HL-60 (cell line): ENCODE data around the gene IRAK1BP1.

Source experiments
- DNase-seq, 2 experiments: peaks; one replicate each; pipeline ENCODE4 v3.0.0-alpha.2; 2010 to 2020; ENCODE audit warnings: low read depth in 1 of 2, low spot score in 1 of 2
- H3K27ac ChIP-seq: fragments of 250-450 bp; sonication (Bioruptor Pico); replicated peaks from 2 replicates; pipeline ENCODE4 v1.5.1; 2020; ENCODE audit warnings: mild to moderate bottlenecking, moderate library complexity
- H3K27me3 ChIP-seq: fragments of 250-450 bp; sonication (Bioruptor Pico); 2 replicates; pipeline ENCODE4 v1.5.1; 2021; ENCODE audit warnings: mild to moderate bottlenecking, moderate library complexity; ENCODE audit not compliant: insufficient read depth, poor library complexity, severe bottlenecking
- H3K4me3 ChIP-seq: replicated peaks from 2 replicates; pipeline ENCODE4 v1.5.1; 2011; ENCODE audit warnings: mild to moderate bottlenecking, control low read depth, low read length; ENCODE audit not compliant: insufficient read depth
- GABPA ChIP-seq: IDR thresholded peaks from 2 replicates; pipeline ENCODE4 v1.6.1; 2012; ENCODE audit warnings: low read depth
- POLR2AphosphoS5 ChIP-seq: IDR thresholded peaks from 2 replicates; pipeline ENCODE4 v1.6.1; 2012; ENCODE audit warnings: low read depth
- SPI1 ChIP-seq: IDR thresholded peaks from 2 replicates; pipeline ENCODE4 v1.6.1; 2012; ENCODE audit warnings: low read depth, mild to moderate bottlenecking, borderline replicate concordance
- TF ChIP-seq, protein P1 (sequence below): IDR thresholded peaks from 2 replicates; pipeline ENCODE4 v1.6.1; 2012; ENCODE audit warnings: low read depth; ENCODE audit not compliant: insufficient replicate concordance
- TF ChIP-seq, protein P2 (sequence below): IDR thresholded peaks from one replicate; pipeline ENCODE4 v1.5.1; 2011; ENCODE audit warnings: low read length, control low read depth, inconsistent platforms; ENCODE audit not compliant: insufficient read depth

IRAK1BP1 gene

GRCh38 chr6:78842953-78843352 is 24.4 kb upstream of the IRAK1BP1 start:
- DNase-seq: no peak
- TF ChIP-seq, protein P1, sequence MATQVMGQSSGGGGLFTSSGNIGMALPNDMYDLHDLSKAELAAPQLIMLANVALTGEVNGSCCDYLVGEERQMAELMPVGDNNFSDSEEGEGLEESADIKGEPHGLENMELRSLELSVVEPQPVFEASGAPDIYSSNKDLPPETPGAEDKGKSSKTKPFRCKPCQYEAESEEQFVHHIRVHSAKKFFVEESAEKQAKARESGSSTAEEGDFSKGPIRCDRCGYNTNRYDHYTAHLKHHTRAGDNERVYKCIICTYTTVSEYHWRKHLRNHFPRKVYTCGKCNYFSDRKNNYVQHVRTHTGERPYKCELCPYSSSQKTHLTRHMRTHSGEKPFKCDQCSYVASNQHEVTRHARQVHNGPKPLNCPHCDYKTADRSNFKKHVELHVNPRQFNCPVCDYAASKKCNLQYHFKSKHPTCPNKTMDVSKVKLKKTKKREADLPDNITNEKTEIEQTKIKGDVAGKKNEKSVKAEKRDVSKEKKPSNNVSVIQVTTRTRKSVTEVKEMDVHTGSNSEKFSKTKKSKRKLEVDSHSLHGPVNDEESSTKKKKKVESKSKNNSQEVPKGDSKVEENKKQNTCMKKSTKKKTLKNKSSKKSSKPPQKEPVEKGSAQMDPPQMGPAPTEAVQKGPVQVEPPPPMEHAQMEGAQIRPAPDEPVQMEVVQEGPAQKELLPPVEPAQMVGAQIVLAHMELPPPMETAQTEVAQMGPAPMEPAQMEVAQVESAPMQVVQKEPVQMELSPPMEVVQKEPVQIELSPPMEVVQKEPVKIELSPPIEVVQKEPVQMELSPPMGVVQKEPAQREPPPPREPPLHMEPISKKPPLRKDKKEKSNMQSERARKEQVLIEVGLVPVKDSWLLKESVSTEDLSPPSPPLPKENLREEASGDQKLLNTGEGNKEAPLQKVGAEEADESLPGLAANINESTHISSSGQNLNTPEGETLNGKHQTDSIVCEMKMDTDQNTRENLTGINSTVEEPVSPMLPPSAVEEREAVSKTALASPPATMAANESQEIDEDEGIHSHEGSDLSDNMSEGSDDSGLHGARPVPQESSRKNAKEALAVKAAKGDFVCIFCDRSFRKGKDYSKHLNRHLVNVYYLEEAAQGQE: no peak
- TF ChIP-seq POLR2AphosphoS5 (no peak), SPI1 (no peak), GABPA (no peak)
- TF ChIP-seq, protein P2, sequence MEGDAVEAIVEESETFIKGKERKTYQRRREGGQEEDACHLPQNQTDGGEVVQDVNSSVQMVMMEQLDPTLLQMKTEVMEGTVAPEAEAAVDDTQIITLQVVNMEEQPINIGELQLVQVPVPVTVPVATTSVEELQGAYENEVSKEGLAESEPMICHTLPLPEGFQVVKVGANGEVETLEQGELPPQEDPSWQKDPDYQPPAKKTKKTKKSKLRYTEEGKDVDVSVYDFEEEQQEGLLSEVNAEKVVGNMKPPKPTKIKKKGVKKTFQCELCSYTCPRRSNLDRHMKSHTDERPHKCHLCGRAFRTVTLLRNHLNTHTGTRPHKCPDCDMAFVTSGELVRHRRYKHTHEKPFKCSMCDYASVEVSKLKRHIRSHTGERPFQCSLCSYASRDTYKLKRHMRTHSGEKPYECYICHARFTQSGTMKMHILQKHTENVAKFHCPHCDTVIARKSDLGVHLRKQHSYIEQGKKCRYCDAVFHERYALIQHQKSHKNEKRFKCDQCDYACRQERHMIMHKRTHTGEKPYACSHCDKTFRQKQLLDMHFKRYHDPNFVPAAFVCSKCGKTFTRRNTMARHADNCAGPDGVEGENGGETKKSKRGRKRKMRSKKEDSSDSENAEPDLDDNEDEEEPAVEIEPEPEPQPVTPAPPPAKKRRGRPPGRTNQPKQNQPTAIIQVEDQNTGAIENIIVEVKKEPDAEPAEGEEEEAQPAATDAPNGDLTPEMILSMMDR: no peak
- no peak overlapping the region for H3K4me3 ChIP-seq
- no peak overlapping the region for H3K27ac ChIP-seq
- H3K27me3 ChIP-seq: no peaks in the 10 kb centered on the region

DNA sequence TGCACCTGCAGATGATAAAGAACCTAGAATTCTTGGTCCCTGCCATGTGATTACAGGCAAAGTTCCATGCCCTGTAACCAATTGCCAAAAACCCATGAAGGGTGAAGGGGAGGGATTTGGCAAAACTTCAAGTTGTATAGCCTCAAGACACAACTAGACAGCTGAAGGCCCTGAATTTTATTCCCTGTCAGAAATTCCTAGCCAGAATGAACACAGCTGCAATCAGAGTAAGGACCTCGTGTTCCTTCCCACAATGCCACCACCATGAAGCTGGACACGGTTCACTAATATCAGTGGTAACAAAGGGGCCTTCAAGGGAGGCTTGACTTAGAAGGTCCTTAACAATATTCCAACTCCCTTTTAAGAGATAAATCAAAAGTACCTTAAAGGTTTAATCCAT is 22.5 kb upstream of the IRAK1BP1 start:
- no peaks in the 10 kb centered on the region for H3K27me3 ChIP-seq
- no peak for TF ChIP-seq POLR2AphosphoS5
- TF ChIP-seq, protein P2: no peak
- TF ChIP-seq SPI1: no peak
- TF ChIP-seq, protein P1: no peak
- no peak for TF ChIP-seq GABPA
- H3K4me3 ChIP-seq: no peak overlapping the region
- H3K27ac ChIP-seq: no peak overlapping the region
- DNase-seq: no peak

DNA sequence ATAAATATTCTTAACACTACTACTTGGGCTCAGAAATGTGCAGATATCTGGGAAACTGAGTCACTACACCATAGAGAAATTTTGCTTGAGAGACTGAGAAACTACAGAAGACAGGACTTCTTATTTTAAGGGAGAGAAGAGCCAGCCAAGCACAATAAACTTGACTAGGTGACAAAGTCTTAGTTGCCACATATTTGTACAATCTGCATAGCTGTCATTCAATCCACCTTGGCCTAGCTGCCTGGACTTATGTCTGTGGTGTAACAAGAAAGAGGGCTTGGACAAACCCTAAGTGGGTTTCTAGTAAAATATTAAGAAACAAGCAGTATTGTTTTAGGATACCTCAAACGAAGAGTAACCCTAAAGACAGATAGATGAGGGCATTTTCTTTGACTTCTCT is 21.8 kb upstream of the IRAK1BP1 start:
- H3K27me3 ChIP-seq: no peaks in the 10 kb centered on the region
- TF ChIP-seq, protein P1: no peak
- TF ChIP-seq, protein P2: no peak
- TF ChIP-seq POLR2AphosphoS5: no peak
- TF ChIP-seq SPI1: no peak
- no peak for TF ChIP-seq GABPA
- DNase-seq: no peak
- no peak overlapping the region for H3K27ac ChIP-seq
- H3K4me3 ChIP-seq: no peak overlapping the region
